H9 (cell line): ENCODE data around the gene ERI3. TPM values are rescaled to one million over a fixed set of nuclear protein-coding genes. Genes with fewer than 3 reads are reported as not detected.

Source experiments
- DNase-seq: peaks from one replicate; pipeline ENCODE4 v3.0.0-alpha.2; 2017
- H2AFZ ChIP-seq: one replicate; pipeline ENCODE4 v1.6.1; 2013; ENCODE audit warnings: mild to moderate bottlenecking, low read length, control low read depth, moderate library complexity
- H2AK5ac ChIP-seq: 2 replicates; pipeline ENCODE4 v1.6.1; 2013; ENCODE audit warnings: low read length, control low read depth, mixed read lengths; ENCODE audit not compliant: insufficient read length
- H2BK120ac ChIP-seq: one replicate; pipeline ENCODE4 v1.6.1; 2013; ENCODE audit warnings: low read depth, mild to moderate bottlenecking, low read length, control low read depth, inconsistent platforms; ENCODE audit not compliant: poor library complexity, severe bottlenecking
- H2BK12ac ChIP-seq: 2 replicates; pipeline ENCODE4 v1.6.1; 2013; ENCODE audit warnings: low read length, control low read depth, mixed read lengths, low read depth; ENCODE audit not compliant: insufficient read length
- H2BK15ac ChIP-seq: 2 replicates; pipeline ENCODE4 v1.6.1; 2013; ENCODE audit warnings: low read depth, low read length, control low read depth
- H2BK20ac ChIP-seq: one replicate; pipeline ENCODE4 v1.6.1; 2013; ENCODE audit warnings: low read depth, mild to moderate bottlenecking, low read length, control low read depth, inconsistent platforms; ENCODE audit not compliant: poor library complexity, severe bottlenecking
- H2BK5ac ChIP-seq: 2 replicates; pipeline ENCODE4 v1.6.1; 2013; ENCODE audit warnings: low read length, control low read depth, mixed read lengths; ENCODE audit not compliant: insufficient read length
- H3K14ac ChIP-seq: 2 replicates; pipeline ENCODE4 v1.6.1; 2013; ENCODE audit warnings: low read length, control low read depth; ENCODE audit not compliant: insufficient read depth
- H3K18ac ChIP-seq: 2 replicates; pipeline ENCODE4 v1.6.1; 2013; ENCODE audit warnings: low read depth, mild to moderate bottlenecking, mixed read lengths, low read length, control low read depth; ENCODE audit not compliant: insufficient read length
- H3K23ac ChIP-seq: 2 replicates; pipeline ENCODE4 v1.6.1; 2013; ENCODE audit warnings: low read length, control low read depth, mixed read lengths, low read depth; ENCODE audit not compliant: insufficient read length
- H3K23me2 ChIP-seq: 2 replicates; pipeline ENCODE4 v1.6.1; 2013; ENCODE audit warnings: low read depth, mild to moderate bottlenecking, mixed read lengths, low read length, control low read depth; ENCODE audit not compliant: insufficient read length, poor library complexity, severe bottlenecking
- H3K27ac ChIP-seq: 2 replicates; pipeline ENCODE4 v1.5.1; 2013; ENCODE audit warnings: low read length, control low read depth, mixed read lengths, low read depth; ENCODE audit not compliant: insufficient read length
- H3K27me3 ChIP-seq: 2 replicates; pipeline ENCODE4 v1.6.1; 2013; ENCODE audit warnings: low read length, control low read depth, inconsistent platforms; ENCODE audit not compliant: insufficient read depth
- H3K4ac ChIP-seq: 2 replicates; pipeline ENCODE4 v1.6.1; 2013; ENCODE audit warnings: low read depth, mild to moderate bottlenecking, control low read depth, inconsistent platforms, low read length, moderate library complexity
- H3K4me1 ChIP-seq: 2 replicates; pipeline ENCODE4 v1.6.1; 2013; ENCODE audit warnings: low read length, control low read depth, inconsistent platforms; ENCODE audit not compliant: insufficient read depth
- H3K4me2 ChIP-seq: 2 replicates; pipeline ENCODE4 v1.6.1; 2013; ENCODE audit warnings: low read length, control low read depth, mixed read lengths; ENCODE audit not compliant: insufficient read length, insufficient read depth
- H3K56ac ChIP-seq: 2 replicates; pipeline ENCODE4 v1.6.1; 2013; ENCODE audit warnings: low read depth, mild to moderate bottlenecking, mixed read lengths, low read length, control low read depth; ENCODE audit not compliant: insufficient read length
- H3K79me1 ChIP-seq: 2 replicates; pipeline ENCODE4 v1.6.1; 2013; ENCODE audit warnings: low read depth, mild to moderate bottlenecking, moderate library complexity, low read length, control low read depth, inconsistent platforms; ENCODE audit not compliant: insufficient read depth, poor library complexity, severe bottlenecking
- H3K79me2 ChIP-seq: 2 replicates; pipeline ENCODE4 v1.6.1; 2013; ENCODE audit warnings: low read length, control low read depth, inconsistent platforms; ENCODE audit not compliant: insufficient read depth
- H3K9ac ChIP-seq: 2 replicates; pipeline ENCODE4 v1.6.1; 2013; ENCODE audit warnings: low read length, control low read depth, mixed read lengths; ENCODE audit not compliant: insufficient read length; ENCODE audit errors: extremely low read depth
- H3K9me3 ChIP-seq: one replicate; pipeline ENCODE4 v1.6.1; 2013; ENCODE audit warnings: low read depth, low read length, inconsistent platforms; ENCODE audit not compliant: control insufficient read depth
- H3T11ph ChIP-seq: one replicate; pipeline ENCODE4 v1.6.1; 2013; ENCODE audit warnings: mild to moderate bottlenecking, low read length, control low read depth, inconsistent platforms
- H4K20me1 ChIP-seq: one replicate; pipeline ENCODE4 v1.6.1; 2013; ENCODE audit not compliant: control insufficient read depth, insufficient read length, insufficient read depth
- H4K5ac ChIP-seq: 2 replicates; pipeline ENCODE4 v1.6.1; 2013; ENCODE audit warnings: low read depth, mild to moderate bottlenecking, mixed read lengths, low read length, control low read depth; ENCODE audit not compliant: insufficient read length
- H4K8ac ChIP-seq: replicated peaks from 2 replicates; pipeline ENCODE4 v1.6.1; 2013; ENCODE audit warnings: low read length, control low read depth, mixed read lengths, low read depth; ENCODE audit not compliant: insufficient read length
- H4K91ac ChIP-seq: 2 replicates; pipeline ENCODE4 v1.6.1; 2013; ENCODE audit warnings: low read depth, mild to moderate bottlenecking, moderate library complexity, mixed read lengths, low read length, control low read depth; ENCODE audit not compliant: insufficient read length
- H3K27ac Mint-ChIP-seq, 3 experiments: 2 replicates in 2 of 3; 3 replicates in 1 of 3; pipeline ENCODE4 v1.8.0; 2020 to 2021; ENCODE audit warnings: mixed read lengths in 3 of 3, mild to moderate bottlenecking in 1 of 3, moderate library complexity in 1 of 3
- H3K27me3 Mint-ChIP-seq: 2 replicates; pipeline ENCODE4 v1.8.0; 2021; ENCODE audit warnings: low read depth, mild to moderate bottlenecking, moderate library complexity, mixed read lengths
- H3K36me3 Mint-ChIP-seq, 3 experiments: 2 replicates in 2 of 3; 3 replicates in 1 of 3; pipeline ENCODE4 v1.8.0; 2020 to 2021; ENCODE audit warnings: low read depth in 3 of 3, mixed read lengths in 3 of 3; ENCODE audit not compliant: insufficient read depth in 1 of 3
- H3K4me1 Mint-ChIP-seq, 2 experiments: 2 replicates each; pipeline ENCODE4 v1.8.0; 2020; ENCODE audit warnings: mixed read lengths in 2 of 2
- H3K4me3 Mint-ChIP-seq, 2 experiments: 2 replicates in 1 of 2; 3 replicates in 1 of 2; pipeline ENCODE4 v1.8.0; 2020 to 2021; ENCODE audit warnings: mild to moderate bottlenecking in 2 of 2, mixed read lengths in 2 of 2, moderate library complexity in 1 of 2
- H3K9me3 Mint-ChIP-seq, 2 experiments: 2 replicates in 1 of 2; 3 replicates in 1 of 2; pipeline ENCODE4 v1.8.0; 2020; ENCODE audit warnings: mild to moderate bottlenecking in 2 of 2, mixed read lengths in 2 of 2, moderate library complexity in 1 of 2
- WGBS: extraction: QIAGEN DNeasy Blood & Tissue Kit; methylation state at CpG from one replicate; pipeline ENCODE4 v1.1.7; 2013; ENCODE audit warnings: missing lambda C conversion rate, low lambda C conversion rate, mixed read lengths; ENCODE audit not compliant: insufficient read length; ENCODE audit errors: extremely low coverage; 5-methylcytosine and 5-hydroxymethylcytosine counted together
- total RNA-seq: library from RNA; stranded (reverse); gene quantifications from 2 replicates; pipeline ENCODE4 v1.2.1, GENCODE V29; 2021
- TF ChIP-seq, protein P1 (sequence below): fragments of 200-600 bp; sonication (generic); conservative IDR thresholded peaks from 3 replicates; pipeline ENCODE4 v1.8.0; 2021; ENCODE audit warnings: antibody characterized with exemption, mild to moderate bottlenecking

Gene ERI3
- total RNA-seq, 1 experiment from 2014 or later, result 61.6 TPM

DNA sequence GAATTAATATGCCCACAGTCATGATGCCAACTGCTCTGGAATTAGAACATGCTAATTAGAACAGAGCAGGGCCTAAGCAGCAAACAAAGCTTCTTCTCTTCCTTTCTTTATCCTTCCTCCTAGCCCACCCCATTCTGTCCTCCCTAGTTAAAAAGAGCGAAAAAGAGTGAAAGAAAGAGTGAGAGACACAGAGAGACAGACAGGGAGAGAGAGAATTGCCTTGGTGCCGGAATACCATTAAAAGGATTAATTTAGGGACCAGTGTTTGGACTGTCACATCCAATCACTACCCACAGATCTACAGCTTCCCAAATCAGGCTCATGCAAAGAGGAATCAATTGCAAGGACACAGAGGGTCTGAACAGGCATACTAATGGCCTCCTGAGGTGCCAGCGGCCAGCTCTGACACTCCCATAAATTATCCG, 7.0 kb downstream of the ERI3 start:
- Histone ChIP-seq H3K79me2 (peaks cover 3% of the 10 kb centered on the region; the same call in 1 of the 2 replicates), H2BK12ac (no peak overlapping the region), H3K23me2 (no peaks in the 10 kb centered on the region), H3K27me3 (no peaks in the 10 kb centered on the region), H3K14ac (no peak overlapping the region), H3K27ac (no peak overlapping the region), H4K91ac (no peak overlapping the region), H3K18ac (no peak overlapping the region), H4K5ac (no peak overlapping the region), H2BK120ac (no peak overlapping the region), H2AK5ac (no peak overlapping the region), H3T11ph (no peak overlapping the region), H3K23ac (no peak overlapping the region), H3K79me1 (no peaks in the 10 kb centered on the region), H3K56ac (no peak overlapping the region), H4K20me1 (no peaks in the 10 kb centered on the region), H3K4ac (no peak overlapping the region), H3K9me3 (no peaks in the 10 kb centered on the region), H2BK20ac (no peak overlapping the region), H3K4me2 (no peak overlapping the region), H2AFZ (no peak overlapping the region), H4K8ac (no peak overlapping the region), H3K4me1 (peaks cover 3% of the 10 kb centered on the region; the same call in 1 of the 2 replicates), H2BK15ac (no peak overlapping the region), H3K9ac (no peak overlapping the region), H2BK5ac (no peak overlapping the region)
- H3K4me1 Mint-ChIP-seq, result peaks cover 31 to 41% of the 10 kb centered on the region in 2 experiments
- H3K27ac Mint-ChIP-seq, result peak overlapping the region in 1 of 3 experiments; percentile 11; a peak in 2 of 7 replicates
- H3K27me3 Mint-ChIP-seq, result no peaks in the 10 kb centered on the region
- no peak for DNase-seq
- TF ChIP-seq, protein P1, sequence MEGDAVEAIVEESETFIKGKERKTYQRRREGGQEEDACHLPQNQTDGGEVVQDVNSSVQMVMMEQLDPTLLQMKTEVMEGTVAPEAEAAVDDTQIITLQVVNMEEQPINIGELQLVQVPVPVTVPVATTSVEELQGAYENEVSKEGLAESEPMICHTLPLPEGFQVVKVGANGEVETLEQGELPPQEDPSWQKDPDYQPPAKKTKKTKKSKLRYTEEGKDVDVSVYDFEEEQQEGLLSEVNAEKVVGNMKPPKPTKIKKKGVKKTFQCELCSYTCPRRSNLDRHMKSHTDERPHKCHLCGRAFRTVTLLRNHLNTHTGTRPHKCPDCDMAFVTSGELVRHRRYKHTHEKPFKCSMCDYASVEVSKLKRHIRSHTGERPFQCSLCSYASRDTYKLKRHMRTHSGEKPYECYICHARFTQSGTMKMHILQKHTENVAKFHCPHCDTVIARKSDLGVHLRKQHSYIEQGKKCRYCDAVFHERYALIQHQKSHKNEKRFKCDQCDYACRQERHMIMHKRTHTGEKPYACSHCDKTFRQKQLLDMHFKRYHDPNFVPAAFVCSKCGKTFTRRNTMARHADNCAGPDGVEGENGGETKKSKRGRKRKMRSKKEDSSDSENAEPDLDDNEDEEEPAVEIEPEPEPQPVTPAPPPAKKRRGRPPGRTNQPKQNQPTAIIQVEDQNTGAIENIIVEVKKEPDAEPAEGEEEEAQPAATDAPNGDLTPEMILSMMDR, result no peak
- WGBS, result no CpG with 5 or more reads among the region's 4 CpGs
- H3K9me3 Mint-ChIP-seq, result no peaks in the 10 kb centered on the region
- no peak overlapping the region for H3K4me3 Mint-ChIP-seq
- peaks cover 0 to 9% (median 0%) of the 10 kb centered on the region in 3 experiments; a peak in 2 of 7 replicates for H3K36me3 Mint-ChIP-seq
